ENCODE data around the gene ESYT1. TPM values are rescaled to one million over a fixed set of nuclear protein-coding genes. Genes with fewer than 3 reads are reported as not detected.

The ESYT1 gene
- total RNA-seq, 3 donors from 2014 or later: 44.9 to 75.7 (median 52.0) TPM

GRCh38 chr12:56163533-56164344 lies 35.7 kb downstream of the ESYT1 start:
- TF ChIP-seq, protein P1, sequence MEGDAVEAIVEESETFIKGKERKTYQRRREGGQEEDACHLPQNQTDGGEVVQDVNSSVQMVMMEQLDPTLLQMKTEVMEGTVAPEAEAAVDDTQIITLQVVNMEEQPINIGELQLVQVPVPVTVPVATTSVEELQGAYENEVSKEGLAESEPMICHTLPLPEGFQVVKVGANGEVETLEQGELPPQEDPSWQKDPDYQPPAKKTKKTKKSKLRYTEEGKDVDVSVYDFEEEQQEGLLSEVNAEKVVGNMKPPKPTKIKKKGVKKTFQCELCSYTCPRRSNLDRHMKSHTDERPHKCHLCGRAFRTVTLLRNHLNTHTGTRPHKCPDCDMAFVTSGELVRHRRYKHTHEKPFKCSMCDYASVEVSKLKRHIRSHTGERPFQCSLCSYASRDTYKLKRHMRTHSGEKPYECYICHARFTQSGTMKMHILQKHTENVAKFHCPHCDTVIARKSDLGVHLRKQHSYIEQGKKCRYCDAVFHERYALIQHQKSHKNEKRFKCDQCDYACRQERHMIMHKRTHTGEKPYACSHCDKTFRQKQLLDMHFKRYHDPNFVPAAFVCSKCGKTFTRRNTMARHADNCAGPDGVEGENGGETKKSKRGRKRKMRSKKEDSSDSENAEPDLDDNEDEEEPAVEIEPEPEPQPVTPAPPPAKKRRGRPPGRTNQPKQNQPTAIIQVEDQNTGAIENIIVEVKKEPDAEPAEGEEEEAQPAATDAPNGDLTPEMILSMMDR (IDR thresholded peaks at IDR 0.05): no peak
- H3K9me3 ChIP-seq: no peaks in the 10 kb centered on the region
- no peak for ATAC-seq
- intact Hi-C loops (cut with DNase I, micrococcal nuclease): no loop called here
- H3K4me3 ChIP-seq: no peak overlapping the region
- no peak for DNase-seq
- H3K4me1 ChIP-seq (ENCODE audit: low read depth): peaks cover 23% of the 10 kb centered on the region
- H3K36me3 ChIP-seq (ENCODE audit: low read depth): peaks cover 5% of the 10 kb centered on the region

GRCh38 chr12:56164345-56164729 lies 36.3 kb downstream of the ESYT1 start:
- H3K36me3 ChIP-seq (ENCODE audit: low read depth): peaks cover 9% of the 10 kb centered on the region
- no peaks in the 10 kb centered on the region for H3K9me3 ChIP-seq
- peaks cover 22% of the 10 kb centered on the region for H3K4me1 ChIP-seq (ENCODE audit: low read depth)
- TF ChIP-seq, protein P1 (IDR thresholded peaks at IDR 0.05): no peak
- intact Hi-C loops (cut with DNase I, micrococcal nuclease): no loop called here
- no peak overlapping the region for H3K4me3 ChIP-seq
- ATAC-seq (no peak), DNase-seq (no peak)

GRCh38 chr12:56165369-56165768 lies 37.3 kb downstream of the ESYT1 start:
- H3K4me3 ChIP-seq: no peak overlapping the region
- DNase-seq (no peak), ATAC-seq (peak; percentile 2)
- TF ChIP-seq, protein P1 (IDR thresholded peaks at IDR 0.05): no peak
- intact Hi-C loops (cut with DNase I, micrococcal nuclease): no loop called here
- peaks cover 11% of the 10 kb centered on the region for H3K4me1 ChIP-seq (ENCODE audit: low read depth)
- H3K36me3 ChIP-seq (ENCODE audit: low read depth): peaks cover 13% of the 10 kb centered on the region
- H3K9me3 ChIP-seq: no peaks in the 10 kb centered on the region

DNA sequence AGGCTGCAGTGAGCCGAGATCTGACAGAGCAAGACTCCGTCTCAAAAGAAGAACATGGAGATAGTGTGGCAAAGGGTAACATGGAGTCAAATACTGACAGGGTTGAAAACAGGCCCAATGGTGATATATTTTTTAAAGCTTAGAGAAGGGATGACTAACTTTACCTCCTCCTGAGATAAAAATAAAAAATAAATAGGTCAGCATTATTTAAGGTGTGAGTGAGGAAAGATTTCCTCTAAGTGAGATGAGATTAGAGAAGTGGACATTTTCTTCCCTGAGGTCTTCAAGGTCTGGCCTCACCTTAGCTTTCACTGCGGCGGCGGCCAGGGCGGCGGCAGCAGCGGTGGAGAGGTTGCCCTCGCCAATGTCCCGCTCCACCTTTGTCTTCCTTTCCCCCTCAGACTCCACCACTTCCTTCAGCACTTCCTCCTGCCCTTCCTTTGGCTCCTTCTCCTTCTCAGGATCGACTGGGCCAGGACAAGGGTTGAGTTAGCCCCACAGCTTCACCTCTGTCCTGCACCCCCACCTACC lies 41.2 kb downstream of the ESYT1 start:
- intact Hi-C loops (cut with DNase I, micrococcal nuclease): no loop called here
- DNase-seq: no peak
- TF ChIP-seq, protein P1 (IDR thresholded peaks at IDR 0.05): no peak
- H3K4me1 ChIP-seq (ENCODE audit: low read depth): no peaks in the 10 kb centered on the region
- no peak for ATAC-seq
- H3K4me3 ChIP-seq: no peak overlapping the region
- peaks cover 7% of the 10 kb centered on the region for H3K36me3 ChIP-seq (ENCODE audit: low read depth)
- no peaks in the 10 kb centered on the region for H3K9me3 ChIP-seq

- Histone ChIP-seq H3K4me1 (ENCODE audit: low read depth) (no peaks in the 10 kb centered on the region), H3K4me3 (no peak overlapping the region), H3K9me3 (no peaks in the 10 kb centered on the region), H3K36me3 (ENCODE audit: low read depth) (peaks cover 11% of the 10 kb centered on the region)
- no peak for DNase-seq
- intact Hi-C loops (cut with DNase I, micrococcal nuclease): no loop called here
- TF ChIP-seq, protein P1 (IDR thresholded peaks at IDR 0.05): no peak
- ATAC-seq: no peak
These were observed 44.8 kb downstream of the ESYT1 start for GRCh38 chr12:56172839-56173238.

Data from mucosa of descending colon (tissue), 3 donors.